ENCODE data around the gene EME2. TPM values are rescaled to one million over a fixed set of nuclear protein-coding genes. Genes with fewer than 3 reads are reported as not detected.

Gene EME2
- total RNA-seq, 5 donors from 2014 or later (not counting 1 experiment from before 2014, with no cell fraction given), result 23.0 to 50.6 (median 34.5) TPM

Other genes starting within 250 kb of the EME2 start
- gene TMEM204, start 239.1 kb upstream of the EME2 start, total RNA-seq, result 100 to 1,000 TPM in 3 of 5 donors, 10 to 100 TPM in 2; 33.1 to 158 (median 115) TPM
- gene IFT140, start 160.7 kb upstream of the EME2 start, total RNA-seq, result 10 to 100 TPM in 2 of 5 donors, 1 to 10 TPM in 3; 5.5 to 19.8 (median 8.1) TPM
- 10 to 100 TPM; 26.4 to 36.4 (median 33.0) TPM for gene CRAMP1, start 160.4 kb upstream of the EME2 start, total RNA-seq
- gene JPT2, start 94.5 kb upstream of the EME2 start, total RNA-seq, result 10 to 100 TPM; 13.8 to 51.1 (median 41.3) TPM
- 100 to 1,000 TPM; 216 to 309 (median 290) TPM for gene MAPK8IP3, start 66.6 kb upstream of the EME2 start, total RNA-seq
- 10 to 100 TPM; 45.1 to 95.9 (median 87.5) TPM for gene NME3, start 1.3 kb upstream of the EME2 start, total RNA-seq
- 10 to 100 TPM; 37.5 to 91.2 (median 77.9) TPM for gene MRPS34, start 324 bp downstream of the EME2 start, total RNA-seq
- 100 to 1,000 TPM in 3 of 5 donors, 10 to 100 TPM in 2; 67.3 to 162 (median 139) TPM for gene SPSB3, start 9.8 kb downstream of the EME2 start, total RNA-seq
- 10 to 100 TPM; 41.2 to 77.0 (median 74.3) TPM for gene NUBP2, start 10.2 kb downstream of the EME2 start, total RNA-seq
- 1 to 10 TPM in 2 of 5 donors, under 1 TPM in 3; 0.50 to 1.9 (median 0.88) TPM for gene IGFALS, start 20.9 kb downstream of the EME2 start, total RNA-seq
- 100 to 1,000 TPM in 1 of 5 donors, 10 to 100 TPM in 4; 37.6 to 102 (median 70.7) TPM for gene HAGH, start 54.0 kb downstream of the EME2 start, total RNA-seq
- 10 to 100 TPM in 3 of 5 donors, 1 to 10 TPM in 2; 6.2 to 15.3 (median 11.2) TPM for gene FAHD1, start 54.4 kb downstream of the EME2 start, total RNA-seq
- under 1 TPM in 1 of 5 donors, not detected in 4; 0.26 TPM for gene MEIOB, start 99.4 kb downstream of the EME2 start, total RNA-seq
- not detected for gene HS3ST6, start 145.6 kb downstream of the EME2 start, total RNA-seq
- 10 to 100 TPM in 2 of 5 donors, 1 to 10 TPM in 3; 5.6 to 11.9 (median 9.6) TPM for gene MSRB1, start 170.4 kb downstream of the EME2 start, total RNA-seq
- gene RPL3L, start 181.9 kb downstream of the EME2 start, total RNA-seq, result not detected
- gene NDUFB10, start 186.7 kb downstream of the EME2 start, total RNA-seq, result 10 to 100 TPM; 46.3 to 96.5 (median 84.4) TPM
- gene RPS2, start 192.0 kb downstream of the EME2 start, total RNA-seq, result 1,000 to 10,000 TPM; 3,208 to 3,662 (median 3,410) TPM
- gene RNF151, start 194.0 kb downstream of the EME2 start, total RNA-seq, result under 1 TPM in 3 of 5 donors, not detected in 2; 0.38 to 0.66 (median 0.44) TPM
- gene TBL3, start 199.2 kb downstream of the EME2 start, total RNA-seq, result 10 to 100 TPM; 21.1 to 45.6 (median 36.9) TPM
- gene NOXO1, start 208.7 kb downstream of the EME2 start, total RNA-seq, result 1 to 10 TPM in 2 of 5 donors, under 1 TPM in 2, not detected in 1; 0.78 to 2.2 (median 1.3) TPM
- gene GFER, start 211.4 kb downstream of the EME2 start, total RNA-seq, result 10 to 100 TPM; 16.1 to 31.9 (median 22.0) TPM
- gene SYNGR3, start 217.2 kb downstream of the EME2 start, total RNA-seq, result 1 to 10 TPM; 1.1 to 5.7 (median 1.7) TPM
- gene ZNF598, start 237.0 kb downstream of the EME2 start, total RNA-seq, result 10 to 100 TPM; 44.3 to 73.7 (median 68.8) TPM
- under 1 TPM in 2 of 5 donors, not detected in 3; 0.43 to 0.44 TPM for gene NPW, start 247.0 kb downstream of the EME2 start, total RNA-seq